SK-N-SH (cell line): Measurements from ENCODE around the gene CIITA. TPM values are rescaled to one million over a fixed set of nuclear protein-coding genes. Genes with fewer than 3 reads are reported as not detected.

Experiments used
- CTCF ChIA-PET: fragments of 300-600, 350-600 bp; formaldehyde crosslinking; extraction: SDS; loops from one replicate; lab custom pipeline; 2021; lab: Yijun Ruan, JAX
- POLR2A ChIA-PET: fragments of 350-600 bp; sonication (Branson Sonifier 250); formaldehyde crosslinking; extraction: SDS; loops from one replicate; lab custom pipeline; 2020; ENCODE audit warnings: antibody characterized with exemption, inconsistent platforms; lab: Yijun Ruan, JAX
- DNase-seq: peaks from one replicate; pipeline ENCODE4 v3.0.0; 2012
- H2AFZ ChIP-seq: fragments of 200-600 bp; sonication (generic); 2 replicates; pipeline ENCODE4 v1.8.1; 2016; ENCODE audit warnings: antibody characterized with exemption, mild to moderate bottlenecking, low read depth
- H3F3A ChIP-seq: fragments of 200-600 bp; sonication (generic); replicated peaks from 2 replicates; pipeline ENCODE3; 2016; ENCODE audit warnings: antibody characterized with exemption, mild to moderate bottlenecking; ENCODE audit not compliant: insufficient read depth
- H3K27ac ChIP-seq, 2 experiments: fragments of 200-500 bp in 1 of 2; fragments of 200-600 bp in 1 of 2; sonication (Bioruptor generic) in 1 of 2; sonication (generic), shearing (Covaris generic) in 1 of 2; 2 replicates each; pipeline versions ENCODE4 v1.5.1 to v1.6.1; 2014 to 2016; ENCODE audit warnings: low read depth in 2 of 2, inconsistent platforms in 1 of 2, low read length in 1 of 2, mild to moderate bottlenecking in 1 of 2, mixed read lengths in 1 of 2
- H3K27me3 ChIP-seq: fragments of 200-600 bp; sonication (generic), shearing (Covaris generic); 2 replicates; pipeline ENCODE4 v1.6.1; 2016; ENCODE audit warnings: mixed run types; ENCODE audit not compliant: insufficient read depth
- H3K36me3 ChIP-seq, 2 experiments: fragments of 200-500 bp in 1 of 2; fragments of 200-600 bp in 1 of 2; sonication (Bioruptor generic) in 1 of 2; sonication (generic) in 1 of 2; replicated peaks in 1 of 2; 2 replicates each; pipeline versions ENCODE3 to v1.5.1; 2014 to 2016; ENCODE audit warnings: low read length in 1 of 2, mild to moderate bottlenecking in 1 of 2; ENCODE audit not compliant: insufficient read depth in 2 of 2, control insufficient read depth in 1 of 2
- H3K4me1 ChIP-seq, 2 experiments: fragments of 200-500 bp in 1 of 2; fragments of 200-600 bp in 1 of 2; sonication (Bioruptor generic) in 1 of 2; sonication (generic), shearing (Covaris generic) in 1 of 2; 2 replicates each; pipeline versions ENCODE4 v1.5.1 to v1.6.1; 2014 to 2016; ENCODE audit warnings: low read depth in 1 of 2, low read length in 1 of 2, mixed run types in 1 of 2; ENCODE audit not compliant: insufficient read depth in 2 of 2, control insufficient read depth in 1 of 2
- H3K4me2 ChIP-seq: fragments of 200-600 bp; sonication (generic), shearing (Covaris generic); 2 replicates; pipeline ENCODE4 v1.6.1; 2017; ENCODE audit warnings: mixed run types
- H3K4me3 ChIP-seq, 2 experiments: fragments of 200-500 bp in 1 of 2; fragments of 200-600 bp in 1 of 2; sonication (Bioruptor generic) in 1 of 2; sonication (generic), shearing (Covaris generic) in 1 of 2; 2 replicates each; pipeline versions ENCODE4 v1.5.1 to v1.8.1; 2014 to 2016; ENCODE audit warnings: low read depth in 2 of 2, inconsistent platforms in 1 of 2, low read length in 1 of 2, mild to moderate bottlenecking in 1 of 2, mixed read lengths in 1 of 2, moderate library complexity in 1 of 2
- H3K79me2 ChIP-seq: fragments of 200-600 bp; sonication (generic); 2 replicates; pipeline ENCODE4 v1.8.1; 2017; ENCODE audit warnings: mild to moderate bottlenecking; ENCODE audit not compliant: insufficient read depth
- H3K9ac ChIP-seq: fragments of 200-600 bp; sonication (generic); 2 replicates; pipeline ENCODE4 v1.6.1; 2017; ENCODE audit warnings: mixed run types
- H3K9me2 ChIP-seq: fragments of 200-600 bp; sonication (generic); 2 replicates; pipeline ENCODE4 v1.6.1; 2017; ENCODE audit warnings: mixed run types
- H3K9me3 ChIP-seq: fragments of 200-600 bp; sonication (generic); 2 replicates; pipeline ENCODE4 v1.6.1; 2017; ENCODE audit warnings: mixed run types, mild to moderate bottlenecking, moderate library complexity
- H4K20me1 ChIP-seq: fragments of 200-600 bp; sonication (generic); 2 replicates; pipeline ENCODE4 v1.6.1; 2017; ENCODE audit warnings: mild to moderate bottlenecking, mixed run types; ENCODE audit not compliant: insufficient read depth
- ELF1 ChIP-seq: IDR thresholded peaks from 2 replicates; pipeline ENCODE4 v1.4.0; 2012
- FOXM1 ChIP-seq: IDR thresholded peaks from 2 replicates; pipeline ENCODE4 v1.4.0; 2012; ENCODE audit warnings: low read depth, mild to moderate bottlenecking
- GATA2 ChIP-seq: sonication (generic); formaldehyde crosslinking; IDR thresholded peaks from 2 replicates; pipeline ENCODE4 v1.5.0; 2020; ENCODE audit warnings: mild to moderate bottlenecking, missing genetic modification reagents
- JUND ChIP-seq: IDR thresholded peaks from 2 replicates; pipeline ENCODE4 v1.4.0; 2012
- MEF2A ChIP-seq: IDR thresholded peaks from 2 replicates; pipeline ENCODE4 v1.4.0; 2012; ENCODE audit warnings: low read depth, borderline replicate concordance
- NRF1 ChIP-seq: IDR thresholded peaks from 2 replicates; pipeline ENCODE4 v1.6.1; 2012; ENCODE audit warnings: low read depth, mild to moderate bottlenecking, low read length
- POLR2AphosphoS5 ChIP-seq: IDR thresholded peaks from 2 replicates; pipeline ENCODE4 v1.6.1; 2012; ENCODE audit warnings: low read depth, low read length
- RCOR1 ChIP-seq: fragments of 150-350 bp; IDR thresholded peaks from 2 replicates; pipeline ENCODE4 v1.6.1; 2017; ENCODE audit warnings: antibody characterized with exemption, low read length
- RFX5 ChIP-seq: IDR thresholded peaks from 2 replicates; pipeline ENCODE4 v1.6.1; 2012; ENCODE audit warnings: mild to moderate bottlenecking, improper control_type of control experiment, low read length
- SIN3A ChIP-seq: IDR thresholded peaks from 2 replicates; pipeline ENCODE4 v1.6.1; 2012; ENCODE audit warnings: low read depth, mild to moderate bottlenecking, low read length, moderate library complexity, borderline replicate concordance
- SMC3 ChIP-seq: IDR thresholded peaks from 2 replicates; pipeline ENCODE4 v1.6.1; 2012; ENCODE audit warnings: low read depth, low read length, improper control_type of control experiment
- WGBS: methylation state at CpG from one replicate; pipeline ENCODE4 v1.1.6; 2017; ENCODE audit warnings: low lambda C conversion rate; 5-methylcytosine and 5-hydroxymethylcytosine counted together
- polyA plus RNA-seq, 3 experiments: library from polyadenylated mRNA; depleted of rRNA; stranded (reverse); fragments of >200 nt; gene quantifications; 2 replicates each; pipeline ENCODE4 v1.2.3, GENCODE V29; 2012
- TF ChIP-seq, protein P1 (sequence below): fragments of 200-600 bp; sonication (generic); IDR thresholded peaks from 2 replicates; pipeline ENCODE4 v1.6.1; 2017; ENCODE audit warnings: antibody characterized with exemption, mild to moderate bottlenecking, moderate library complexity
- TF ChIP-seq, protein P2 (sequence below): IDR thresholded peaks from 2 replicates; pipeline ENCODE4 v1.4.0; 2012; ENCODE audit warnings: low read depth
- TF ChIP-seq, protein P3 (sequence below): IDR thresholded peaks from 2 replicates; pipeline ENCODE4 v1.6.1; 2012; ENCODE audit warnings: mild to moderate bottlenecking, low read depth, low read length, moderate library complexity
- TF ChIP-seq, protein P4 (sequence below): IDR thresholded peaks from 2 replicates; pipeline ENCODE4 v1.4.0; 2012; ENCODE audit warnings: low read depth, borderline replicate concordance

CIITA gene
- polyA plus RNA-seq, 1 of the 3 experiments (the other 2 are of a cell fraction), result 0.23 TPM

DNA sequence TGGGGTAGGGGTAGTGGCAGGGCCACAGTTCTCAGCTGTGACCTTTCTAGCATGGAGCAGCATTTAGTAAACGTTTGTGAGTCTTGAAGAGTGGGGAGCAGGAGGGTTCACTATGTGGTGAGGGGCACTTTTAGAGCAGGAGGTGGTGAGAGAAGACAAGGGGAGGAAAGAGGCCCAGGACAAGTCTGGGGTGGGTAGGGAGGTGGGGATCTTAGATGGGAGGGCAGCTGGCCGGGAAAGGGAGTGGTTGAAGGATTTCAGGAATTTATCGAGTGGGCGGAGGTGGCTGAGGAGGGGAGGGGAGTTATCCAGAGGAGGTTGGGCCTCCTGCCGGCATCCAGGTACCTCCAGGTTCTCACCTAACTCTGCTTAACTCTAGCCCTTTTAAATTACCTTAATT, 69.3 kb downstream of the CIITA start:
- POLR2A ChIA-PET, result interaction anchor here (1.4 kb wide), 1 partner anchor 310 kb away, joined by 4 read pairs; the partner anchor contains the start of gene SOCS1
- peak overlapping the region; percentile 95 for H3K4me2 ChIP-seq
- no peaks in the 10 kb centered on the region for H3K9me3 ChIP-seq
- peaks cover 11 to 50% of the 10 kb centered on the region in 2 experiments; a peak in 3 of 4 replicates for H3K4me1 ChIP-seq
- CTCF ChIA-PET, result interaction anchor here (1.1 to 12.0 kb wide), 3 partner anchors 10 to 28 kb away, joined by 3 to 199 read pairs (median 4); no protein-coding TSS in a partner anchor
- H3F3A ChIP-seq, result peaks cover 3% of the 10 kb centered on the region
- no peaks in the 10 kb centered on the region for H3K9me2 ChIP-seq
- TF ChIP-seq GATA2 (CRISPR knock-in tag) (no peak), SIN3A (no peak)
- TF ChIP-seq, protein P1, sequence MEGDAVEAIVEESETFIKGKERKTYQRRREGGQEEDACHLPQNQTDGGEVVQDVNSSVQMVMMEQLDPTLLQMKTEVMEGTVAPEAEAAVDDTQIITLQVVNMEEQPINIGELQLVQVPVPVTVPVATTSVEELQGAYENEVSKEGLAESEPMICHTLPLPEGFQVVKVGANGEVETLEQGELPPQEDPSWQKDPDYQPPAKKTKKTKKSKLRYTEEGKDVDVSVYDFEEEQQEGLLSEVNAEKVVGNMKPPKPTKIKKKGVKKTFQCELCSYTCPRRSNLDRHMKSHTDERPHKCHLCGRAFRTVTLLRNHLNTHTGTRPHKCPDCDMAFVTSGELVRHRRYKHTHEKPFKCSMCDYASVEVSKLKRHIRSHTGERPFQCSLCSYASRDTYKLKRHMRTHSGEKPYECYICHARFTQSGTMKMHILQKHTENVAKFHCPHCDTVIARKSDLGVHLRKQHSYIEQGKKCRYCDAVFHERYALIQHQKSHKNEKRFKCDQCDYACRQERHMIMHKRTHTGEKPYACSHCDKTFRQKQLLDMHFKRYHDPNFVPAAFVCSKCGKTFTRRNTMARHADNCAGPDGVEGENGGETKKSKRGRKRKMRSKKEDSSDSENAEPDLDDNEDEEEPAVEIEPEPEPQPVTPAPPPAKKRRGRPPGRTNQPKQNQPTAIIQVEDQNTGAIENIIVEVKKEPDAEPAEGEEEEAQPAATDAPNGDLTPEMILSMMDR, result no peak
- TF ChIP-seq, all 33 proteins: peak for 0
- peaks cover 13% of the 10 kb centered on the region for H4K20me1 ChIP-seq
- H3K9ac ChIP-seq, result peak overlapping the region; percentile 15; the same call in 1 of the 2 replicates
- H3K79me2 ChIP-seq, result peaks cover 57% of the 10 kb centered on the region
- H2AFZ ChIP-seq, result no peak overlapping the region
- WGBS, result 66% methylated on average over 5 of the region's 5 CpGs
- no peak overlapping the region for H3K4me3 ChIP-seq
- no peaks in the 10 kb centered on the region for H3K27me3 ChIP-seq
- H3K36me3 ChIP-seq, result no peaks in the 10 kb centered on the region
- no peak overlapping the region for H3K27ac ChIP-seq
- DNase-seq, result no peak

DNA sequence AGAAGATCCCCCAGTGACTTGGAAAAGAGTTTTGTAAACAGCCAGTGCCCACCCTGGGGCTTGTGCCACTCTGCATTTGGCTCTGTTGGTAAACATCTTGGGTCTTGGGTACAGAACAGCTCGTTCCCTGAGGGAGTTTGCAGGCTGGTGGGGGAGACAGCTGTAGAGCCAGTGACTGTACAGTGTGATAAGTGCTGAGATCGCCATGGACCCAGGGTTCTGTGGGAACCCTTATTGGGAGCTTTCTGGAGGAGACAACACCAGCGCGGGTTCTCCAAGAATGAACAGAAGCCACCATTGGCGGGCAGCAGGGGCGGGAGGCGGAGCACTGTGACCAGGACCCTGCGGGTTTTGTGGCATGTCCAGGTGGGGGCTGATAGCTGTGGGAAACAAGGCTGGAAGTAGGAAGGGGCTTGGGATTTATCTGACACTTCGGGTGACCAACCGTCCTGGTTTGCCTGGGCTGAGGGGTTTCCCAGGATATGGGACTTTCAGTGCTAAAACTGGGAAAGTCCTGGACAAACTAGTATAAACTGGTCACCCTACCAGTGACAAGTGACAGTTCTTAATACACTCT, 70.3 kb downstream of the CIITA start:
- Histone ChIP-seq H3K9me3 (no peaks in the 10 kb centered on the region), H2AFZ (no peak overlapping the region), H3K9ac (no peak overlapping the region), H4K20me1 (peaks cover 13% of the 10 kb centered on the region), H3K4me3 (no peak overlapping the region), H3K79me2 (peaks cover 60% of the 10 kb centered on the region), H3K4me2 (no peak overlapping the region), H3K9me2 (no peaks in the 10 kb centered on the region), H3K4me1 (peaks cover 14 to 52% of the 10 kb centered on the region in 2 experiments; a peak in 3 of 4 replicates), H3K36me3 (no peaks in the 10 kb centered on the region), H3K27me3 (no peaks in the 10 kb centered on the region), H3K27ac (no peak overlapping the region), H3F3A (peaks cover 3% of the 10 kb centered on the region)
- WGBS, result 96% methylated on average over 8 of the region's 10 CpGs
- ChIA-PET POLR2A (no interaction called here), CTCF (interaction anchor here (1.1 to 12.0 kb wide), 4 partner anchors 9 to 29 kb away, joined by 3 to 199 read pairs (median 4); no protein-coding TSS in a partner anchor)
- TF ChIP-seq POLR2AphosphoS5 (no peak), JUND (no peak), ELF1 (no peak), GATA2 (CRISPR knock-in tag) (no peak), MEF2A (no peak), SMC3 (no peak), RCOR1 (no peak), FOXM1 (no peak), NRF1 (no peak), RFX5 (no peak)
- TF ChIP-seq, protein P2, sequence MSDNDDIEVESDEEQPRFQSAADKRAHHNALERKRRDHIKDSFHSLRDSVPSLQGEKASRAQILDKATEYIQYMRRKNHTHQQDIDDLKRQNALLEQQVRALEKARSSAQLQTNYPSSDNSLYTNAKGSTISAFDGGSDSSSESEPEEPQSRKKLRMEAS, result no peak
- TF ChIP-seq, protein P3, sequence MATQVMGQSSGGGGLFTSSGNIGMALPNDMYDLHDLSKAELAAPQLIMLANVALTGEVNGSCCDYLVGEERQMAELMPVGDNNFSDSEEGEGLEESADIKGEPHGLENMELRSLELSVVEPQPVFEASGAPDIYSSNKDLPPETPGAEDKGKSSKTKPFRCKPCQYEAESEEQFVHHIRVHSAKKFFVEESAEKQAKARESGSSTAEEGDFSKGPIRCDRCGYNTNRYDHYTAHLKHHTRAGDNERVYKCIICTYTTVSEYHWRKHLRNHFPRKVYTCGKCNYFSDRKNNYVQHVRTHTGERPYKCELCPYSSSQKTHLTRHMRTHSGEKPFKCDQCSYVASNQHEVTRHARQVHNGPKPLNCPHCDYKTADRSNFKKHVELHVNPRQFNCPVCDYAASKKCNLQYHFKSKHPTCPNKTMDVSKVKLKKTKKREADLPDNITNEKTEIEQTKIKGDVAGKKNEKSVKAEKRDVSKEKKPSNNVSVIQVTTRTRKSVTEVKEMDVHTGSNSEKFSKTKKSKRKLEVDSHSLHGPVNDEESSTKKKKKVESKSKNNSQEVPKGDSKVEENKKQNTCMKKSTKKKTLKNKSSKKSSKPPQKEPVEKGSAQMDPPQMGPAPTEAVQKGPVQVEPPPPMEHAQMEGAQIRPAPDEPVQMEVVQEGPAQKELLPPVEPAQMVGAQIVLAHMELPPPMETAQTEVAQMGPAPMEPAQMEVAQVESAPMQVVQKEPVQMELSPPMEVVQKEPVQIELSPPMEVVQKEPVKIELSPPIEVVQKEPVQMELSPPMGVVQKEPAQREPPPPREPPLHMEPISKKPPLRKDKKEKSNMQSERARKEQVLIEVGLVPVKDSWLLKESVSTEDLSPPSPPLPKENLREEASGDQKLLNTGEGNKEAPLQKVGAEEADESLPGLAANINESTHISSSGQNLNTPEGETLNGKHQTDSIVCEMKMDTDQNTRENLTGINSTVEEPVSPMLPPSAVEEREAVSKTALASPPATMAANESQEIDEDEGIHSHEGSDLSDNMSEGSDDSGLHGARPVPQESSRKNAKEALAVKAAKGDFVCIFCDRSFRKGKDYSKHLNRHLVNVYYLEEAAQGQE, result no peak
- TF ChIP-seq, protein P4, sequence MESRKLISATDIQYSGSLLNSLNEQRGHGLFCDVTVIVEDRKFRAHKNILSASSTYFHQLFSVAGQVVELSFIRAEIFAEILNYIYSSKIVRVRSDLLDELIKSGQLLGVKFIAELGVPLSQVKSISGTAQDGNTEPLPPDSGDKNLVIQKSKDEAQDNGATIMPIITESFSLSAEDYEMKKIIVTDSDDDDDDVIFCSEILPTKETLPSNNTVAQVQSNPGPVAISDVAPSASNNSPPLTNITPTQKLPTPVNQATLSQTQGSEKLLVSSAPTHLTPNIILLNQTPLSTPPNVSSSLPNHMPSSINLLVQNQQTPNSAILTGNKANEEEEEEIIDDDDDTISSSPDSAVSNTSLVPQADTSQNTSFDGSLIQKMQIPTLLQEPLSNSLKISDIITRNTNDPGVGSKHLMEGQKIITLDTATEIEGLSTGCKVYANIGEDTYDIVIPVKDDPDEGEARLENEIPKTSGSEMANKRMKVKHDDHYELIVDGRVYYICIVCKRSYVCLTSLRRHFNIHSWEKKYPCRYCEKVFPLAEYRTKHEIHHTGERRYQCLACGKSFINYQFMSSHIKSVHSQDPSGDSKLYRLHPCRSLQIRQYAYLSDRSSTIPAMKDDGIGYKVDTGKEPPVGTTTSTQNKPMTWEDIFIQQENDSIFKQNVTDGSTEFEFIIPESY, result no peak
- TF ChIP-seq, all 33 proteins: peak for 0
- DNase-seq, result no peak
